ENCODE measurements around the gene HSPA1A.

DNA sequence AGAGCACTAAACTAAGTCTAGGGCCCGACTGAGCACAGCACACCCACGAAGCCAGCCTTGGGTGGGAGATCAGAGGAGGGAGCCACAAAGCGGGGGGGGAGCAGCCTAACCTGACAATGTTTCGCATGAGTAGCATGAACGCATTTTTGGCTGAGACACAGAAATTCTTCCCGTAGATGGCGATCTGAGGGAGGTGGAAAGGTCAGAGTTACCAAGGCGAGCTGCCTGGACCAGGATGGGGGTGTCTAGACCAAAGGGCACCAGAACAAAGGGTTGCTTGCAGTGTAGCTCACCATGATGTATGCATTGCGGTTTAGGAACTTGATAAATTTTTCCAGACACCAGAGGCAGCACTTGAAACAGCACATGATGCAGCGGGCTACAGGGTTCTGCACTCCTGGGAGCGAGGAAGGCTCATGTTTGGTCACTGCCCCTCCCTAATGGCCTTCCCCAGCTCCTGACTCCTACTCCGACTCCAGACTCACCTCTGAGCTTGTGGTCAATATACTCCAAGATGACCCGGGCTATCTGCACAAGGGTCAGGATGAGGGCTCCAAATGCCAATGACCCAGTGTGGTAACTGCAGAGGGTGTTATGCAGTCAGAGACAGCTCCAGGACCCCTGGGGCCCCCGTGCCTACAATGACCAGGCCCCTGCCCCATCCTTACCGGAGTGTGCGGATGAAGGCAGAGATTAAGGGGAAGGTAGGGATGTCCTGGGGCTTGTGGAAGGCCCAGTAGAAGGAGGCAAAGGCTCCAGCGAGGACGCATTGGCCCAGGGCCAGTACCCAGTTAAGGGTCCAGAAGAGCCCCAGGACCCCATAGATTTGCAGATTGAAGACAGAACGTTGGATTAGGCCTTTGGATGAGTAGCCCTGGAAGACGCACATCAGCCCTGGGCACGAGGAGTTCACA lies 50.1 kb downstream of the HSPA1A start:
- TF ChIP-seq CTCF (IDR thresholded peaks at IDR 0.05), result no peak
- no peak for TF ChIP-seq POLR2A (IDR thresholded peaks at IDR 0.05)

Data from testis (tissue), 2 donors.